Gastroesophageal sphincter (tissue), 3 donors: ENCODE measurements around the gene ERBB4.

ENCODE experiments used
- POLR2A ChIP-seq, 2 donors: fragments of 450-650 bp; IDR thresholded peaks; one replicate each; pipeline ENCODE4 v1.6.1; 2017; ENCODE audit warnings: antibody characterized with exemption in 2 of 2, mild to moderate bottlenecking in 2 of 2, moderate library complexity in 1 of 2
- TF ChIP-seq, protein P1 (sequence below), 4 experiments: fragments of 200-600 bp in 2 of 4; fragments of 450-650 bp in 2 of 4; sonication (generic) in 1 of 4; IDR thresholded peaks; one replicate each; pipeline ENCODE4 v1.5.1; 2017 to 2019; ENCODE audit warnings: antibody characterized with exemption in 4 of 4, mild to moderate bottlenecking in 2 of 4, moderate library complexity in 2 of 4

DNA sequence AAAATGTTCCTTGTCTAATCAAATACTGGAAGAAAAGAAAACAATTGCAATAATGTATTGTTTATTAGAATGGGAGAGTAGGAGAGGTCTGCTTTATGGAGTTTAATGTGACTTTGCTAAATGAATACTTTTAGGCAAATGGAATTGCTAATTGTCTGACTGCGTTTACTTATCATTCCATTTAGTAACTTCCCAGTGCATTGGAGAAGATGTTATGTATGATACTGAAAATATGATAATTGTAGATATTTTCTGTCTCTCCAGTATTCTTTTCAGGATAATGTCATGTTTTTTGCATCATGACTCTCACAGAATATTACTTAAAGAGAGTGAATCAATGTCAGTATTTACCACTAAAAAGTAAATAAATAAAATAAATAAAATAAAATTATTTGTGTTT lies 8.1 kb upstream of the ERBB4 start:
- TF ChIP-seq POLR2A (IDR thresholded peaks at IDR 0.05) = no peak
- TF ChIP-seq, protein P1, sequence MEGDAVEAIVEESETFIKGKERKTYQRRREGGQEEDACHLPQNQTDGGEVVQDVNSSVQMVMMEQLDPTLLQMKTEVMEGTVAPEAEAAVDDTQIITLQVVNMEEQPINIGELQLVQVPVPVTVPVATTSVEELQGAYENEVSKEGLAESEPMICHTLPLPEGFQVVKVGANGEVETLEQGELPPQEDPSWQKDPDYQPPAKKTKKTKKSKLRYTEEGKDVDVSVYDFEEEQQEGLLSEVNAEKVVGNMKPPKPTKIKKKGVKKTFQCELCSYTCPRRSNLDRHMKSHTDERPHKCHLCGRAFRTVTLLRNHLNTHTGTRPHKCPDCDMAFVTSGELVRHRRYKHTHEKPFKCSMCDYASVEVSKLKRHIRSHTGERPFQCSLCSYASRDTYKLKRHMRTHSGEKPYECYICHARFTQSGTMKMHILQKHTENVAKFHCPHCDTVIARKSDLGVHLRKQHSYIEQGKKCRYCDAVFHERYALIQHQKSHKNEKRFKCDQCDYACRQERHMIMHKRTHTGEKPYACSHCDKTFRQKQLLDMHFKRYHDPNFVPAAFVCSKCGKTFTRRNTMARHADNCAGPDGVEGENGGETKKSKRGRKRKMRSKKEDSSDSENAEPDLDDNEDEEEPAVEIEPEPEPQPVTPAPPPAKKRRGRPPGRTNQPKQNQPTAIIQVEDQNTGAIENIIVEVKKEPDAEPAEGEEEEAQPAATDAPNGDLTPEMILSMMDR (IDR thresholded peaks at IDR 0.05) = no peak
